G401.6 (cell line): ENCODE measurements around the gene ZDBF2.
"Not testable (repeated sequence)": the region's sequence is repeated elsewhere in the genome, so short reads cannot be mapped to it uniquely, and the experiment has no call there.

Experiments used
- FAIRE-seq: peaks from 2 replicates; lab custom pipeline; 2012; peaks lifted over from hg19 to GRCh38; lab: Jason Lieb, UNC

ZDBF2 gene

DNA sequence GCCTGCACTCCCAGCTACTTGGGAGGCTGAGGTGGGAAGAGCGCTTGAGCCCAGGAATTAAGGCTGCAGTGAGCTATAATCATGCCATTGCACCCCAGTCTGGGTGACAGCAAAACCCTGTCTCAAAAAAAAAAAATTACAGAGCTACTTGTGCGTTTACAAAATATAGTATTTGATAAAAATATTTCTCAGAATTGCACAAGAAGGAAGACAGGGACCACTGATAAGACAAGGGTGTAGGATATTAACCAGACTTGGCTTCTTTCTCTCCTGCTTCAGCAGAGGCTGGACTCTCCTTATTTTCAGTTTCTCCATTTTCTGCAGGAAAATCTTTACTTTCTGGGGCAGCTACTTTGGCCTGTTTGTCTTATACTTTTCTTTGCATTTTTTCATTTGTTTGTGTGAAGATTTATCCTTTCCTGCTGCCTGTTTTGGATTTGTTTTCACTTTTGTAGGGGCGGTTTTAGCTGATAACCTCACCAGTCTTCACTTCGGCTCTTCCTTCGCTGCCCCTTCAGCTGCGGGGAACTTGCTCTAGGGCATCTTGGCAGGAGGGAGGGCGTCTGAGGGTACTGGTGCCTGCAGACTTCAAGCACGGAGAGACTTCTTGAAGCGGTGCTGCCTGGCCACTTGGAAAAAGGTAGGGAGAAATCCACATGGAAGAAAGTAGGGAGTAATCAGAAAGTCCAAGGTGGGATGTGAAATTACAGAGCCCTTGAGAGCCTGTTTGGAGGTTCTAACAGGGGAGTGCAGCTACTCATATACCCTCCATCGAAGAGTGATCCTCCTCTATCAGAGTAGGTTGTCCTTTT, 14.9 kb upstream of the ZDBF2 start:
- FAIRE-seq, result no peak

- no peak for FAIRE-seq
Observed at GRCh38 chr2:206260188-206261012, 14.1 kb upstream of the ZDBF2 start.

GRCh38 chr2:206263959-206264603, 10.4 kb upstream of the ZDBF2 start:
- FAIRE-seq, result no peak

GRCh38 chr2:206266130-206267125, 8.0 kb upstream of the ZDBF2 start:
- no peak for FAIRE-seq

DNA sequence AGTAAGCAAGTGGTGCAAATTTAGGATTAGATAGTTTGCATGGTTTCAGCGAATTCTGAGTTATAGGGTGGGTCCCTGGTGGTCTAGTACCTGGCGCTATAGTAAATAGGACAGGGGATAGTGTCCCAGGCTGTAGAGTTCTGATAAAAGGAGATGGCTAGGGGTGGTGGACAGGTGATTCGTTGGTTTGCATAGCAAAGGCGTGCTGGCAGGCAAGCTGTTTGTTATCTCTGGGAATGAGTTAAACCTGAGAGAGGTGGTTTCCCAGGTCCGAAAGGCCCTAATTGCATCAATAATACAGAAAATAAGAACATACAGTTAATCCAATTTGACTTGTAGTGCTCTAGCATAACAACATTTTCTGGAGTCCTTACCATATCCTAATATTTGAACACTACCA, 6.9 kb upstream of the ZDBF2 start:
- FAIRE-seq, result no peak

DNA sequence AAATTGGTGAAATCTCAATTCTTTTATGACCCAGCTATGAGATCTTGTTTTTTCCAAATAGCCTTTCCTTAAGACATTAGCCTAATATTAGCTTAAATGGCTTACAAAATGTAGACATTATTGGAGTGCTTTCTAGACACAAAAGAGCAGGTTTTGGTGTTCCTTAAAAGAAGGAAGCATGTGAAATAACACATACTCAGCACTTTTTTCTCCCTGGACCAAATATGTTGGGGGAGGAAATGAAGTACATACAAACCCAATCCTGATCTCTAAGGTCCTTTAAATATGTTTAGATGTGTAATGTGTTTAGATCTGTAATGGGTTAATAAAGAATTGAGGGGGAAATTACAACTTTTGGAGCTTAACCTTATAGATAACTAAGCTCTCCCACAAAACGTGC, 3.4 kb upstream of the ZDBF2 start:
- no peak for FAIRE-seq

DNA sequence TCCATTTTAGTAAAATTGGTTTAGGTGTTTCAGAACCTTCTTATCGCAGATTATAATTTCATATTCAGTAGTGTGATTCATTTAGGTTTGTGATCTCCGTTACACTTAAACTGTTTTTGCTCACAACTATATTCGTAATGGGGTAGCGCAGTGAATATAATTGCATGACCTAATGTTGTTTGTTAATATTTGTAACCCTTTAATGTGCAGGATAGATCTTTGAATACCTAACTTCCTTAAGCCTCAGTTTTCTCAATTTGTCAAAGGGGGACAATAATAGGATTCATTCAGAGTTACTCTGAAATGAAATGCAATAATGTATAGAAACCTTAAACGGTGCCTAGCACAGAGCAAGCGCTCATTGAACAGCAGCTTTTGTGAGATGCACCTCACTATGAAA, 558 bp upstream of the ZDBF2 start:
- no peak for FAIRE-seq

GRCh38 chr2:206275312-206276055, 1.0 kb downstream of the ZDBF2 start:
- FAIRE-seq, result no peak

- no peak for FAIRE-seq
Observed at GRCh38 chr2:206276169-206276942, 1.9 kb downstream of the ZDBF2 start.

- no peak for FAIRE-seq
Observed at GRCh38 chr2:206277503-206277902, 3.0 kb downstream of the ZDBF2 start.

- no peak for FAIRE-seq
Observed at GRCh38 chr2:206282746-206283145, 8.3 kb downstream of the ZDBF2 start.

- FAIRE-seq, result no peak
Observed at GRCh38 chr2:206287197-206287596, 12.7 kb downstream of the ZDBF2 start.

- FAIRE-seq, result no peak
Observed at GRCh38 chr2:206289391-206289790, 14.9 kb downstream of the ZDBF2 start.

DNA sequence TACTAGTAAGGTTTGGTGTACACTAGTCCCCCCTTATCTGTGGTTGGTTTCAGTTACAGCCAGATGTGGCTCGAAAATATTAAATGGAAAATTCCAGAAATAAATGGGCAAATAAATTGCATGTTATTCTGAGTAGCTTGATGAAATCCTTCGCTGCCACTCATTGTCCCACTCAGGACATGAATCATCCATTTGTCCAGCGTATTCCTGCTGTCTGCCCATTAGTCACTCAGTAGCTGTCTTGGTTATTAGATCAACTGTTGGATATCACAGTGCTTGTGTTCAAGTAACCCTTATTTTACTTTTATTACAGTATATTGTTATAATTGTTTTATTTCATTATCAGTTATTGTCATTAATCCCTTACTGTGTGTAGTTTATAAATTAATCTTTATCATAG, 21.7 kb downstream of the ZDBF2 start:
- no peak for FAIRE-seq

DNA sequence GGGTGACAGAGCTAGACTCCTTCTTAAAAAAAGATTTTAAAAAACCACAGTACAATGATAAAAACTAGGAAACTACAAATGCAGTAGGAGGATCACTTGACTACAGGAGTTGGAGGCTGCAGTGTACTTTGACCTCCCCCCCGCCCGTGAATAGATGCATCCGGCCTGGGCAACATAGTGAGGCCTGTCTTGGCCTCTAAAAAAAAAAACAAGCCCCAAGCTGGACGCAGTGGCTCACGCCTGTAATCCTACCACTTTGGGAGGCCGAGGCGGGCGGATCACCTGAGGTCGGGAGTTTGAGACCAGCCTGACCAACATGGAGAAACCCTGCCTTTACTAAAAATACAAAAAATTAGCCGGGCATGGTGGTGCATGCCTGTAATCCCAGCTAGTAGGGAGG, 25.1 kb downstream of the ZDBF2 start:
- not testable (repeated sequence) for FAIRE-seq

DNA sequence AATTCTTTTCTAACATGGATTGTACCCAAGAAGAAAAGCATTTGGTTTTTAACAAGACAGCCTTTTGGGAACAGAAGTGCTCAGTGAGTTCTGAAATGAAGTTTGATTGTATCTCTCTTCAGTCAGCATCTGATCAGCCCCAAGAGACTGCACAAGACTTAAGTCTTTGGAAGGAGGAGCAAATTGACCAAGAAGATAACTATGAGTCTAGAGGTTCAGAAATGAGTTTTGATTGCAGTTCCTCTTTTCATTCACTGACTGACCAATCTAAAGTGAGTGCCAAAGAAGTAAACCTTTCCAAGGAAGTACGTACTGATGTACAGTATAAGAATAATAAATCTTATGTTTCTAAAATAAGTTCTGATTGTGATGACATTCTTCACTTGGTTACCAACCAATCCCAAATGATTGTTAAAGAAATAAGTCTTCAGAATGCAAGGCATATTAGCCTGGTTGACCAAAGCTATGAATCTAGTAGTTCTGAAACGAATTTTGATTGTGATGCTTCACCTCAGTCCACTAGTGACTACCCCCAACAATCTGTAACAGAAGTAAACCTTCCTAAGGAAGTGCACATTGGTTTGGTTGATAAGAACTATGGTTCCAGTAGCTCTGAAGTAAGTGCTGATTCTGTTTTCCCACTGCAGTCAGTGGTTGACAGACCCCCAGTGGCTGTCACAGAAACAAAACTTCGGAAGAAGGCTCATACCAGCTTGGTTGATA, 31.2 kb downstream of the ZDBF2 start:
- FAIRE-seq, result no peak

GRCh38 chr2:206311026-206311425, 36.6 kb downstream of the ZDBF2 start:
- no peak for FAIRE-seq

DNA sequence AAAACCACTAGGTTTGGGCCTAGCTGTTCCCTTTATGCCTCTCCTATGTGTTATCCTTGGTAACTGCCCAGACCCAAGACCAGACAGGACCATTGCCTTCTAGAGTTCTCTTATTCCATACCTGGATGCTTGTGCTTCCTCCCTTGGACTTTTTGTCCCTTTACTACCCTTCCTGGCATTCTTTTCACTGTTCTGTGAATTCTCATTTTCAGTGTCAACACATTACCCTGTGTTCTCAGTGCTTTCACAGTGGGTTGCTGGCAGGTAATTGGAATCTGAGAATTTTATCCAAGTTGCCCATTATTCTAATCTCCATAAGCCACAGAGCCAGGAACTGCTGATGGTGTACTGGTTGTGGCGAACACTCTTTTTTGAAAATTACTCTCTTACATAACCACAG, 41.7 kb downstream of the ZDBF2 start:
- FAIRE-seq, result no peak

- no peak for FAIRE-seq
Observed at GRCh38 chr2:206323033-206323432, 48.6 kb downstream of the ZDBF2 start.

- FAIRE-seq, result no peak
Observed at GRCh38 chr2:206323486-206323885, 49.0 kb downstream of the ZDBF2 start.
